ENCODE results near the gene DIPK1A.

Gene DIPK1A

GRCh38 chr1:92969517-92969916 is 8.3 kb upstream of the DIPK1A start:
- H3K4me1 ChIP-seq (ENCODE audit: control insufficient read depth, insufficient read depth, low read length), result peaks cover 3% of the 10 kb centered on the region
- ChIA-PET CTCF (interaction anchor here (1.4 to 4.5 kb wide), 4 partner anchors 21 to 110 kb away, joined by 6 to 34 read pairs (median 20); no protein-coding TSS in a partner anchor), POLR2A (interaction anchor here (0.6 kb wide), 1 partner anchor 10 kb away, joined by 3 read pairs; no protein-coding TSS in a partner anchor)

GRCh38 chr1:92968138-92969032 is 7.1 kb upstream of the DIPK1A start:
- Histone ChIP-seq H3K9me3 (ENCODE audit: control insufficient read depth, insufficient read depth, low read depth, low read length) (no peaks in the 10 kb centered on the region), H3K27ac (ENCODE audit: extremely low read depth, low read depth, low read length) (no peak overlapping the region), H3K4me3 (ENCODE audit: low read depth, low read length) (no peak overlapping the region), H3K36me3 (ENCODE audit: control insufficient read depth in 2 of 2, insufficient read depth in 1 of 2, low read length in 2 of 2) (no peaks in the 10 kb centered on the region), H3K4me1 (ENCODE audit: control insufficient read depth, insufficient read depth, low read length) (peaks cover 3% of the 10 kb centered on the region)
- CTCF ChIA-PET, result interaction anchor here (0.6 to 4.5 kb wide), 12 partner anchors 8 to 245 kb away, joined by 3 to 34 read pairs (median 4); no protein-coding TSS in a partner anchor
- POLR2A ChIA-PET, result no interaction called here
- TF ChIP-seq ZNF510 (tag by site-specific recombination; IDR thresholded peaks at IDR 0.05; ENCODE audit: insufficient replicate concordance) (no peak), HOXC10 (CRISPR knock-in tag; IDR thresholded peaks at IDR 0.05) (no peak), SP7 (tag by site-specific recombination; IDR thresholded peaks at IDR 0.05) (no peak), ZBTB17 (tag by site-specific recombination; IDR thresholded peaks at IDR 0.05) (peak; percentile 77), OSR2 (tag by site-specific recombination; IDR thresholded peaks at IDR 0.05) (no peak), ZNF37A (tag by site-specific recombination; IDR thresholded peaks at IDR 0.05) (no peak), ZBTB7A (tag by site-specific recombination; IDR thresholded peaks at IDR 0.05; ENCODE audit: low read depth) (no peak), ZBTB11 (tag by site-specific recombination; conservative IDR thresholded peaks at IDR 0.05; ENCODE audit: low read depth) (no peak), ZNF416 (tag by site-specific recombination; IDR thresholded peaks at IDR 0.05) (no peak)
- TF ChIP-seq, protein P1, sequence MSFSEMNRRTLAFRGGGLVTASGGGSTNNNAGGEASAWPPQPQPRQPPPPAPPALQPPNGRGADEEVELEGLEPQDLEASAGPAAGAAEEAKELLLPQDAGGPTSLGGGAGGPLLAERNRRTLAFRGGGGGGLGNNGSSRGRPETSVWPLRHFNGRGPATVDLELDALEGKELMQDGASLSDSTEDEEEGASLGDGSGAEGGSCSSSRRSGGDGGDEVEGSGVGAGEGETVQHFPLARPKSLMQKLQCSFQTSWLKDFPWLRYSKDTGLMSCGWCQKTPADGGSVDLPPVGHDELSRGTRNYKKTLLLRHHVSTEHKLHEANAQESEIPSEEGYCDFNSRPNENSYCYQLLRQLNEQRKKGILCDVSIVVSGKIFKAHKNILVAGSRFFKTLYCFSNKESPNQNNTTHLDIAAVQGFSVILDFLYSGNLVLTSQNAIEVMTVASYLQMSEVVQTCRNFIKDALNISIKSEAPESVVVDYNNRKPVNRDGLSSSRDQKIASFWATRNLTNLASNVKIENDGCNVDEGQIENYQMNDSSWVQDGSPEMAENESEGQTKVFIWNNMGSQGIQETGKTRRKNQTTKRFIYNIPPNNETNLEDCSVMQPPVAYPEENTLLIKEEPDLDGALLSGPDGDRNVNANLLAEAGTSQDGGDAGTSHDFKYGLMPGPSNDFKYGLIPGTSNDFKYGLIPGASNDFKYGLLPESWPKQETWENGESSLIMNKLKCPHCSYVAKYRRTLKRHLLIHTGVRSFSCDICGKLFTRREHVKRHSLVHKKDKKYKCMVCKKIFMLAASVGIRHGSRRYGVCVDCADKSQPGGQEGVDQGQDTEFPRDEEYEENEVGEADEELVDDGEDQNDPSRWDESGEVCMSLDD (tag by site-specific recombination; IDR thresholded peaks at IDR 0.05), result no peak

More at GRCh38 chr1:92969517-92969916, 8.3 kb upstream of the DIPK1A start:
- no peaks in the 10 kb centered on the region for H3K9me3 ChIP-seq (ENCODE audit: control insufficient read depth, insufficient read depth, low read depth, low read length)
- TF ChIP-seq GLI4 (tag by site-specific recombination; IDR thresholded peaks at IDR 0.05), result no peak
- TF ChIP-seq ZBTB26 (tag by site-specific recombination; optimal IDR thresholded peaks at IDR 0.05), result no peak
- no peak for TF ChIP-seq MEIS1 (CRISPR knock-in tag; IDR thresholded peaks at IDR 0.05; ENCODE audit: borderline replicate concordance)
- no peak for TF ChIP-seq ZNF211 (tag by site-specific recombination; IDR thresholded peaks at IDR 0.05; ENCODE audit: low read depth)
- no peak for TF ChIP-seq ZNF501 (tag by site-specific recombination; IDR thresholded peaks at IDR 0.05)
- TF ChIP-seq ZNF701 (tag by site-specific recombination; IDR thresholded peaks at IDR 0.05), result no peak
- TF ChIP-seq ZNF658 (tag by site-specific recombination; IDR thresholded peaks at IDR 0.05), result no peak
- no peak for TF ChIP-seq ZNF645 (tag by site-specific recombination; IDR thresholded peaks at IDR 0.05)
- no peak for TF ChIP-seq ZNF175 (tag by site-specific recombination; IDR thresholded peaks at IDR 0.05)
- no peak for TF ChIP-seq OSR2 (tag by site-specific recombination; IDR thresholded peaks at IDR 0.05)
- no peak for TF ChIP-seq GLI2 (tag by site-specific recombination; IDR thresholded peaks at IDR 0.05; ENCODE audit: borderline replicate concordance, low read depth)
- TF ChIP-seq, protein P2, sequence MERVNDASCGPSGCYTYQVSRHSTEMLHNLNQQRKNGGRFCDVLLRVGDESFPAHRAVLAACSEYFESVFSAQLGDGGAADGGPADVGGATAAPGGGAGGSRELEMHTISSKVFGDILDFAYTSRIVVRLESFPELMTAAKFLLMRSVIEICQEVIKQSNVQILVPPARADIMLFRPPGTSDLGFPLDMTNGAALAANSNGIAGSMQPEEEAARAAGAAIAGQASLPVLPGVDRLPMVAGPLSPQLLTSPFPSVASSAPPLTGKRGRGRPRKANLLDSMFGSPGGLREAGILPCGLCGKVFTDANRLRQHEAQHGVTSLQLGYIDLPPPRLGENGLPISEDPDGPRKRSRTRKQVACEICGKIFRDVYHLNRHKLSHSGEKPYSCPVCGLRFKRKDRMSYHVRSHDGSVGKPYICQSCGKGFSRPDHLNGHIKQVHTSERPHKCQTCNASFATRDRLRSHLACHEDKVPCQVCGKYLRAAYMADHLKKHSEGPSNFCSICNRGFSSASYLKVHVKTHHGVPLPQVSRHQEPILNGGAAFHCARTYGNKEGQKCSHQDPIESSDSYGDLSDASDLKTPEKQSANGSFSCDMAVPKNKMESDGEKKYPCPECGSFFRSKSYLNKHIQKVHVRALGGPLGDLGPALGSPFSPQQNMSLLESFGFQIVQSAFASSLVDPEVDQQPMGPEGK (tag by site-specific recombination; IDR thresholded peaks at IDR 0.05), result no peak
- TF ChIP-seq, protein P3, sequence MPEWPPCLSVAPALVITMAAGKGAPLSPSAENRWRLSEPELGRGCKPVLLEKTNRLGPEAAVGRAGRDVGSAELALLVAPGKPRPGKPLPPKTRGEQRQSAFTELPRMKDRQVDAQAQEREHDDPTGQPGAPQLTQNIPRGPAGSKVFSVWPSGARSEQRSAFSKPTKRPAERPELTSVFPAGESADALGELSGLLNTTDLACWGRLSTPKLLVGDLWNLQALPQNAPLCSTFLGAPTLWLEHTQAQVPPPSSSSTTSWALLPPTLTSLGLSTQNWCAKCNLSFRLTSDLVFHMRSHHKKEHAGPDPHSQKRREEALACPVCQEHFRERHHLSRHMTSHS (tag by site-specific recombination; IDR thresholded peaks at IDR 0.05), result no peak
- TF ChIP-seq ZNF473 (tag by site-specific recombination; IDR thresholded peaks at IDR 0.05), result no peak
- no peak for TF ChIP-seq ZNF266 (tag by site-specific recombination; IDR thresholded peaks at IDR 0.05; ENCODE audit: low read depth)
- H3K36me3 ChIP-seq (ENCODE audit: control insufficient read depth in 2 of 2, insufficient read depth in 1 of 2, low read length in 2 of 2), result no peaks in the 10 kb centered on the region
- no peak overlapping the region for H3K4me3 ChIP-seq (ENCODE audit: low read depth, low read length)
- no peak overlapping the region for H3K27ac ChIP-seq (ENCODE audit: extremely low read depth, low read depth, low read length)

All from HEK293 (cell line).